ENCODE measurements around the gene SEM1.
A peak's percentile ranks its signal among the peaks of the same experiment; 100 is the strongest.
"Not testable (repeated sequence)": the region's sequence is repeated elsewhere in the genome, so short reads cannot be mapped to it uniquely, and the experiment has no call there.

SEM1 gene

GRCh38 chr7:96707901-96708774 is 1.5 kb downstream of the SEM1 start:
- no peak for TF ChIP-seq CTCF (conservative IDR thresholded peaks at IDR 0.05; ENCODE audit: control insufficient read depth, insufficient read depth, low read depth, low read length)
- peak; percentile 8 for DNase-seq (ENCODE audit: low read depth)
- H3K4me3 ChIP-seq (ENCODE audit: control insufficient read depth, low read depth, low read length) = peak overlapping the region; percentile 92

- DNase-seq (ENCODE audit: low read depth) = no peak
- no peak overlapping the region for H3K4me3 ChIP-seq (ENCODE audit: control insufficient read depth, low read depth, low read length)
- TF ChIP-seq CTCF (conservative IDR thresholded peaks at IDR 0.05; ENCODE audit: control insufficient read depth, insufficient read depth, low read depth, low read length) = no peak
Observed at GRCh38 chr7:96701258-96701657, 8.4 kb downstream of the SEM1 start.

GRCh38 chr7:96700516-96700915 is 9.1 kb downstream of the SEM1 start:
- no peak for TF ChIP-seq CTCF (conservative IDR thresholded peaks at IDR 0.05; ENCODE audit: control insufficient read depth, insufficient read depth, low read depth, low read length)
- no peak overlapping the region for H3K4me3 ChIP-seq (ENCODE audit: control insufficient read depth, low read depth, low read length)
- DNase-seq (ENCODE audit: low read depth) = no peak

GRCh38 chr7:96699219-96699871 is 10.3 kb downstream of the SEM1 start:
- H3K4me3 ChIP-seq (ENCODE audit: control insufficient read depth, low read depth, low read length) = no peak overlapping the region
- TF ChIP-seq CTCF (conservative IDR thresholded peaks at IDR 0.05; ENCODE audit: control insufficient read depth, insufficient read depth, low read depth, low read length) = no peak
- no peak for DNase-seq (ENCODE audit: low read depth)

GRCh38 chr7:96698449-96698848 is 11.2 kb downstream of the SEM1 start:
- DNase-seq (ENCODE audit: low read depth) = not testable (repeated sequence)

GRCh38 chr7:96697822-96698221 is 11.8 kb downstream of the SEM1 start:
- TF ChIP-seq CTCF (conservative IDR thresholded peaks at IDR 0.05; ENCODE audit: control insufficient read depth, insufficient read depth, low read depth, low read length) = no peak
- H3K4me3 ChIP-seq (ENCODE audit: control insufficient read depth, low read depth, low read length) = no peak overlapping the region
- no peak for DNase-seq (ENCODE audit: low read depth)

More at GRCh38 chr7:96698449-96698848, 11.2 kb downstream of the SEM1 start:
- H3K4me3 ChIP-seq (ENCODE audit: control insufficient read depth, low read depth, low read length) = not testable (repeated sequence)

- H3K4me3 ChIP-seq (ENCODE audit: control insufficient read depth, low read depth, low read length) = no peak overlapping the region
- no peak for TF ChIP-seq CTCF (conservative IDR thresholded peaks at IDR 0.05; ENCODE audit: control insufficient read depth, insufficient read depth, low read depth, low read length)
- no peak for DNase-seq (ENCODE audit: low read depth)
Observed at GRCh38 chr7:96695581-96695980, 14.1 kb downstream of the SEM1 start.

Data from fibroblast of mammary gland (primary cell).